GM21526 (cell line): ENCODE results near the gene COX19.
"Not testable (repeated sequence)": the region's sequence is repeated elsewhere in the genome, so short reads cannot be mapped to it uniquely, and the experiment has no call there.

Experiments
- ATAC-seq: cut with Tn5 transposase; IDR thresholded peaks from one replicate; pipeline ENCODE4 v1.9.1; 2021; ENCODE audit warnings: moderate library complexity; ENCODE audit not compliant: unreplicated experiment, low FRiP score

COX19 gene

GRCh38 chr7:963236-964078 lies 11.9 kb downstream of the COX19 start:
- ATAC-seq = no peak

DNA sequence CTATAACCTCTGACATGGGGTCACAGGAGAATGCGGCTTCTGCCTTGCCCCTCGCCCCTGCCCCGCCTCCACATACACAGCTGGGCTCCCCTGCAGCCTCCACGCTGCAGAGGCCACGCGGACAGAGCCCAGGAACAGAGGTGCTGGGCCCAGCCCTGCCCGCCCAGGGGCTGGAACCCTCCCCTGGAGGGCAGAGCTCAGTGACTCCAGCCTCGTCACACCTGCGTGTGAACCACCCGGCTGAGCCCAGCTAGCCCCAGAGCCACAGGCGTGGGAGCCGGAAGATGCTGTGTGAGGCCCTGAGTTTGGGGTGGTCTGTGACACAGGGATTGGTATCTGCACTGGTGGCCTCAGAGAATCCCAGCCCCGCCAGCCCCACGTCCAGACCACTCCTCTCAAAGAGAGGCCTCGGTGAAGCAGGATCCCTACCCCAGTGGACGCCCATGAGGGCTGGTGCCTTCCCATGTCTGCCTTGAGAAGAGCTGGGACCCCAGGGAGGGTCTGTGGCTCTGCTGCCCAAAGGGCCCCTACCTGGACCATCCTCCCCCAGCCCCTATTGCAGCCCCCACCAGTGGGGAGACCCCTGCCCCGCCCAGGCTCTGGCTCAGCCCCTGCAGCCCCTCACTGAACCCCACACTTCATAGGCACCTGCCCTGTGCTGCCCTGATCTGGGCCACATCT lies 12.8 kb downstream of the COX19 start:
- ATAC-seq = no peak

GRCh38 chr7:961546-962400 lies 13.6 kb downstream of the COX19 start:
- ATAC-seq = no peak

DNA sequence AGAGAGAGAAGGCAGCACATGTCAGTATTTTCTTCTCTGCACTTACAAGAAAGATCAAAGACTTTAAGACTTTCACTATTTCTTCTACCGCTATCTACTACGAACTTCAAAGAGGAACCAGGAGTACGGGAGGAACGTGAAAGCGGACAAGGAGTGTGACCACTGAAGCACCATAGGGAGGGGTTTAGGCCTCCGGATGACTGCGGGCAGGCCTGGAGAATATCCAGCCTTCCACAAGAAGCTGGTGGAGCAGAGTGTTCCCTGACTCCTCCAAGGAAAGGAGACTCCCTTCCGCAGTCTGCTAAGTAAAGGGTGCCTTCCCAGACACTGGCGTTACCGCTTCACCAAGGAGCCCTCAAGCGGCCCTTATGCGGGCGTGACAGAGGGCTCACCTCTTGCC lies 14.4 kb downstream of the COX19 start:
- not testable (repeated sequence) for ATAC-seq

DNA sequence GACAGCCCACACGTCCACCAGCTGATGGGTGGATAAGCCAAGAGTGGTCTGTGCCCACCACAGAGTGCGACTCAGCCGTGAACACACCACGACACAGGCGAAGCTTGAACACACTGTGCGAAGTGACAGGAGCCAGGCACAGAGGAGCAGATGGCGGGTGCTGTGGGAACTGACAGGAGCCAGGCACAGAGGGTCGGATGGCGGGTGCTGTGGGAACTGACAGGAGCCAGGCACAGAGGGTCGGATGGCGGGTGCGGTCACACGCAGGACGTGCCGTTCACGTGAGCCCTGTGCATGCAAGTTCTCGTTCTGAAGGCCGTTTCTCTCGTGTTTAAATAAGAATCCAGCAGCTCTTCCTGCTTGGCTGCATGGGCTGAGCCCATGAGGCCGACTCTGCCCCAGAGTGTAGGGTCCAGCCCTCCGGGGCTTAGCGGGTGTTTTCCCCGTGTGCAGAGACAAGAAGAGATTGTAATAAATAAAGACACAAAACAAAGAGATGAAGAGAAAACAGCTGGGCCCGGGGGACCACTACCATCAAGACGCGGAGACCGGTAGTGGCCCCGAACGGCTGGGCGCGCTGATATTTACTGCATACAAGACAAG lies 15.0 kb downstream of the COX19 start:
- ATAC-seq = no peak

DNA sequence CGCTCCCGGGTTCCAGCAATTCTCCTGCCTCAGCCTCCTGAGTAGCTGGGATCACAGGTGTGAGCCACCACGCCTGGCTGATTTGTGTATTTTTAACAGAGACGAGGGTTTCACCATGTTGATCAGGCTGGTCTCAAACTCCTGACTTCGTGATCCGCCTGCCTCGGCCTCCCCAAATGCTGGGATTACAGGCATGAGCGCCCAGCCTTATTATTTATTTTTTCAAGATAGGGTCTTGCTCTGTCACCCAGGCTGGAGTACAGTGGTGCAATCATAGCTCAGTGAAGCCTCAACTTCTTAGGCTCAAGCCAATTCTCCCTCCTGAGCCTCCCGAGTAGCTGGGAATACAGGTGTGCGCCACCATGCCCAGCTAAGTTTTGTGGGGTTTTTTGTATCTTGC lies 15.6 kb downstream of the COX19 start:
- not testable (repeated sequence) for ATAC-seq

DNA sequence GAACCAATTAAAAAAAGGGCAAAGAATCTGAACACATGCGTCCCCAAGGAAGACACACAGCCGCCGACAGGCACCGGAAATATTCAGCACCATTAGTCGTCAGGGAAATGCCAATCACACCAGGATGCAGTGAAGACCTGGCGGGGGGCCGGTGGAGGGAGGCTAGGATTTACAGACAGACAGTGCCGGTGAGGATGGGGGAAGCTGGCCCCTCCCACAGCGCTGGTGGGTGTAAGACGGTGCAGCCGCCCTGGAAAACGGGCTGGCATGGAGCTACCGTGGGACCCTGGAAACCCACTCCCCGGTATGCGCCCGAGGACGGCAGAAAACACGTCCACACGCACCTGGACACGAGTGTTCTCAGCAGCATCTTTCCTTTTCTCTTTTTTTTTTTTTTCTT lies 16.1 kb downstream of the COX19 start:
- ATAC-seq = no peak

GRCh38 chr7:958221-959200 lies 16.8 kb downstream of the COX19 start:
- no peak for ATAC-seq

GRCh38 chr7:957418-958220 lies 17.7 kb downstream of the COX19 start:
- no peak for ATAC-seq

DNA sequence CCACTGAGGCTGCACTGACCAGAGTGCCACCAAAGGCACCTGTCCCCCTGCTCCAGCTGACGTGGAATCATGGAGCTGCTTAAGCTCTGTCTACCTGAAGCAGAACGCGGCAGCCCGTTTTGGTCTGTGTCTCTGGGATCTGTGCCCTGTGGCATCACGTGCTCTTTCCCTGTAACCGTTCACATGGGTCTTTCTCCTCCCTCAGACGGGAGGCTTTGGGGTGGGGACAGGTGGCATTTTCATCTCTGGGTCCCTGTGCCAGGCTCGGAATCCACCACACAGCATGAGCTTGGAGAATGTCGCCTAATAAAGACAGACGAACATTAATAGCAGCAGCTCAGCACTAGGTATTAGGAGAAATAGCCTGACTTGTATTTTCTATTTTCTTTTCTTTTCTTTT lies 19.3 kb downstream of the COX19 start:
- ATAC-seq = no peak

GRCh38 chr7:954330-955238 lies 20.8 kb downstream of the COX19 start, which contains the start of gene ADAP1:
Gene ADAP1, minus strand, starts transcription at chr7:954680. Its CDS starts 203 bp downstream, at chr7:954477.
- peak; percentile 45 for ATAC-seq

- peak; percentile 10 for ATAC-seq
Measured at GRCh38 chr7:953547-954327, 21.6 kb downstream of the COX19 start.

- no peak for ATAC-seq
Measured at GRCh38 chr7:952548-953441, 22.6 kb downstream of the COX19 start.

GRCh38 chr7:951881-952547 lies 23.3 kb downstream of the COX19 start:
- no peak for ATAC-seq
